ENCODE data around the gene BANK1.

BANK1 gene

DNA sequence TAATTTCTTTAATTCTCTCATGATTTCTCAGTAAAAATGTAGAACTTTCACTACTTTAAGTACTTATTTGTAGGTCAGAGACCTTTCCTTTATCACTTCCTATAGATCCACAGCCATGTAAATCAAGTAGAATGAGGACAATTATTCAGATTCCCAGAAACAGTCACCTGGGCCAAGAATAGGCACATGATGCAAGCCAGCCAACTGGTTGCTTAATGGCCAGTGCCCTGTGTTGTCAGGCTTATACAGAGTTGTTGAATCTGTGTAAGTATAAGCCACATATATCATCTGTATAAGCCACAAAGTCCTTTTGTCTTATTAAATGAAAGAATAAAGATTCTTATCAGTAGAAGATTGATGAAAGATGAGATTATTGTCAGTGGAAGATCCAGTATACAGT, 5.2 kb downstream of the BANK1 start:
- no peak for DNase-seq (ENCODE audit: extremely low spot score)
- no peak for TF ChIP-seq CTCF (IDR thresholded peaks at IDR 0.05; ENCODE audit: control extremely low read depth, extremely low read depth, low read depth, missing control alignments)
- CTCF ChIA-PET, result no interaction called here
- POLR2A ChIA-PET, result no interaction called here

DNA sequence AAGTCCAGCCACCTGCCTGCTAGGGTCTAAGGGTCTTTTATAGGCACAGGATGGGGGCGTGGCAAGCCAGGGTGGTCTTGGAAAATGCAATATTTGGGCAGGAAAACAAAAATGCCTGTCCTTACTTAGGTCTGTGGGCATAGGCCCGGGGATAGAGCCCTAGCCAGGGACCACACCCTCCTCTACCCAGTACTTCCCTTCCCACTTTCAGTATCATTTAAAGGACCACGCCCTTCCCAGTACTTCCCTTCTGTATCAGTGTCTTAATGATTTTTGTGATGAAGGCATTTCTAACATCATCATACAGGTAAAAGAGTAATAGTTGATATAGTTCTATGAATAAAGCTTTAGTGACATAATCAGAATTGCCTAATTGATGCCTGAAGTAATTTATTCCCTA, 11.4 kb downstream of the BANK1 start:
- DNase-seq (ENCODE audit: extremely low spot score), result no peak
- ChIA-PET CTCF (no interaction called here), POLR2A (no interaction called here)
- no peak for TF ChIP-seq CTCF (IDR thresholded peaks at IDR 0.05; ENCODE audit: control extremely low read depth, extremely low read depth, low read depth, missing control alignments)

GRCh38 chr4:101806914-101807313, 16.4 kb downstream of the BANK1 start:
- CTCF ChIA-PET, result interaction anchor here (1.1 to 2.5 kb wide), 10 partner anchors 9 to 624 kb away, joined by 3 to 11 read pairs (median 3); no protein-coding TSS in a partner anchor

GRCh38 chr4:101807351-101807750, 16.8 kb downstream of the BANK1 start:
- POLR2A ChIA-PET, result interaction anchor here (0.6 kb wide), 1 partner anchor 1243 kb away, joined by 9 read pairs; no protein-coding TSS in a partner anchor
- CTCF ChIA-PET, result interaction anchor here (1.1 to 2.5 kb wide), 9 partner anchors 9 to 624 kb away, joined by 3 to 11 read pairs (median 3); no protein-coding TSS in a partner anchor
- no peak for DNase-seq (ENCODE audit: extremely low spot score)
- no peak for TF ChIP-seq CTCF (IDR thresholded peaks at IDR 0.05; ENCODE audit: control extremely low read depth, extremely low read depth, low read depth, missing control alignments)

More at GRCh38 chr4:101806914-101807313, 16.4 kb downstream of the BANK1 start:
- DNase-seq (ENCODE audit: extremely low spot score), result peak; percentile 53
- POLR2A ChIA-PET, result no interaction called here
- TF ChIP-seq CTCF (IDR thresholded peaks at IDR 0.05; ENCODE audit: control extremely low read depth, extremely low read depth, low read depth, missing control alignments), result no peak

- DNase-seq (ENCODE audit: extremely low spot score), result no peak
- no peak for TF ChIP-seq CTCF (IDR thresholded peaks at IDR 0.05; ENCODE audit: control extremely low read depth, extremely low read depth, low read depth, missing control alignments)
- ChIA-PET POLR2A (no interaction called here), CTCF (interaction anchor here (1.2 to 1.8 kb wide), 5 partner anchors 10 to 31 kb away, joined by 3 to 4 read pairs (median 4); no protein-coding TSS in a partner anchor)
Measured at GRCh38 chr4:101813604-101814003, 23.1 kb downstream of the BANK1 start.

DNA sequence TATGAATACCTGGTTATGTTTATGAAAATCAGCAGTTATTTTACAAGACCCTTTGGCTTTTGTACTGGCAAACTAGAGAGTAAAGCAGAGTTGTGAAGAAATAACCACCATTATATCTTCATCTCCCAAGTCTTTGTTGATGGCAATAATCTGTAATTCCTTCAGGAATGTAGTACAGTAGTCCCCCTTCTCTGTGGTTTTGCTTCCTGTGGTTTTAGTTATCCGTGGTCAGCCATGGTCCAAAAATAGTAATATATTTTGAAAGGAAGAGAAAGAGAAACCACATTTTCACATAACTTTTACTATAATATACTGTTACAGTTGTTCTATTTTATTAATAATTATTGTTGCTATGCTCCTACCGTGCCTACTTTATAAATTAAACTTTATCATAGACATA, 27.8 kb downstream of the BANK1 start:
- POLR2A ChIA-PET, result no interaction called here
- CTCF ChIA-PET, result no interaction called here
- TF ChIP-seq CTCF (IDR thresholded peaks at IDR 0.05; ENCODE audit: control extremely low read depth, extremely low read depth, low read depth, missing control alignments), result no peak
- no peak for DNase-seq (ENCODE audit: extremely low spot score)
